IMR-90 (cell line): Measurements from ENCODE around the gene OPN4. TPM values are rescaled to one million over a fixed set of nuclear protein-coding genes. Genes with fewer than 3 reads are reported as not detected.

Experiments used
- ATAC-seq: fragments of 200-7000 bp; cut with Tn5 transposase; 2 replicates; pipeline ENCODE4 v1.9.1; 2020; ENCODE audit warnings: low read depth, mild to moderate bottlenecking, moderate library complexity
- BruUV-seq: library from RNA; stranded (reverse); fragments of 400-500 nt; replicated peaks from 2 replicates; lab custom pipeline; 2021; lab: Mats Ljungman, UMichigan
- CTCF ChIA-PET: fragments of 300-600 bp; formaldehyde crosslinking; extraction: SDS; loops from one replicate; lab custom pipeline; 2021; ENCODE audit warnings: antibody characterized with exemption; lab: Yijun Ruan, JAX
- POLR2A ChIA-PET: fragments of 300-600 bp; sonication (Branson Sonifier 250); formaldehyde crosslinking; loops from one replicate; lab custom pipeline; 2022; ENCODE audit warnings: antibody characterized with exemption; ENCODE audit not compliant: unreplicated experiment; lab: Charles Lee
- DNase-seq: peaks from one replicate; pipeline ENCODE4 v3.0.0; 2013
- H2AFZ ChIP-seq: replicated peaks from 2 replicates; pipeline ENCODE3; 2013; ENCODE audit warnings: low read length, mild to moderate bottlenecking; ENCODE audit not compliant: poor library complexity
- H2AK5ac ChIP-seq: 2 replicates; pipeline ENCODE4 v1.6.1; 2013; ENCODE audit warnings: low read depth, low read length, inconsistent platforms
- H2AK9ac ChIP-seq: replicated peaks from 2 replicates; pipeline ENCODE3; 2013; ENCODE audit warnings: mild to moderate bottlenecking, low read depth, low read length, moderate library complexity; ENCODE audit not compliant: poor library complexity
- H2BK120ac ChIP-seq: 2 replicates; pipeline ENCODE4 v1.6.1; 2013; ENCODE audit warnings: low read depth, low read length, inconsistent platforms
- H2BK15ac ChIP-seq: 3 replicates; pipeline ENCODE4 v1.6.1; 2013; ENCODE audit warnings: low read depth, low read length, inconsistent platforms
- H2BK20ac ChIP-seq: 2 replicates; pipeline ENCODE4 v1.6.1; 2013; ENCODE audit warnings: low read depth, mild to moderate bottlenecking, inconsistent platforms, low read length, moderate library complexity
- H2BK5ac ChIP-seq: 2 replicates; pipeline ENCODE4 v1.6.1; 2013; ENCODE audit warnings: mild to moderate bottlenecking, low read depth, low read length, inconsistent platforms; ENCODE audit not compliant: poor library complexity, severe bottlenecking
- H3K14ac ChIP-seq: replicated peaks from 2 replicates; pipeline ENCODE4 v1.6.1; 2013; ENCODE audit warnings: low read depth, low read length, inconsistent platforms
- H3K18ac ChIP-seq: 2 replicates; pipeline ENCODE4 v1.6.1; 2013; ENCODE audit warnings: low read depth, low read length, control low read depth
- H3K23ac ChIP-seq: 2 replicates; pipeline ENCODE4 v1.6.1; 2013; ENCODE audit warnings: low read depth, low read length, inconsistent platforms
- H3K27ac ChIP-seq: 2 replicates; pipeline ENCODE4 v1.5.1; 2013; ENCODE audit warnings: mild to moderate bottlenecking, control low read depth, low read length; ENCODE audit not compliant: insufficient read depth
- H3K27me3 ChIP-seq: 2 replicates; pipeline ENCODE4 v1.6.1; 2013; ENCODE audit warnings: low read length; ENCODE audit not compliant: control insufficient read depth, insufficient read depth
- H3K36me3 ChIP-seq: 2 replicates; pipeline ENCODE4 v1.6.1; 2013; ENCODE audit warnings: low read length, mixed read lengths; ENCODE audit not compliant: control insufficient read depth, insufficient read depth
- H3K4ac ChIP-seq: 2 replicates; pipeline ENCODE4 v1.6.1; 2013; ENCODE audit warnings: low read depth, low read length, inconsistent platforms
- H3K4me1 ChIP-seq: 2 replicates; pipeline ENCODE4 v1.6.1; 2013; ENCODE audit warnings: low read length, mixed read lengths; ENCODE audit not compliant: control insufficient read depth, insufficient read depth
- H3K4me2 ChIP-seq: 2 replicates; pipeline ENCODE4 v1.6.1; 2013; ENCODE audit warnings: low read depth, mild to moderate bottlenecking, control low read depth, low read length, moderate library complexity
- H3K4me3 ChIP-seq: 2 replicates; pipeline ENCODE4 v1.5.1; 2013; ENCODE audit warnings: low read depth, mild to moderate bottlenecking, control low read depth, low read length, moderate library complexity; ENCODE audit not compliant: insufficient read depth
- H3K56ac ChIP-seq: 2 replicates; pipeline ENCODE4 v1.6.1; 2013; ENCODE audit warnings: low read length, inconsistent platforms; ENCODE audit not compliant: insufficient read depth; ENCODE audit errors: extremely low read depth
- H3K79me1 ChIP-seq, 2 experiments: 2 replicates each; pipeline ENCODE4 v1.6.1; 2013; ENCODE audit warnings: low read length in 2 of 2, inconsistent platforms in 1 of 2, low read depth in 1 of 2
- H3K9ac ChIP-seq: 2 replicates; pipeline ENCODE4 v1.6.1; 2013; ENCODE audit warnings: low read depth, low read length, control low read depth
- H3K9me1 ChIP-seq: 2 replicates; pipeline ENCODE4 v1.6.1; 2013; ENCODE audit warnings: low read length, inconsistent platforms; ENCODE audit not compliant: insufficient read depth
- H3K9me3 ChIP-seq: 2 replicates; pipeline ENCODE4 v1.6.1; 2013; ENCODE audit warnings: low read length; ENCODE audit not compliant: control insufficient read depth, insufficient read depth
- H4K20me1 ChIP-seq: 2 replicates; pipeline ENCODE4 v1.6.1; 2013; ENCODE audit warnings: low read length, inconsistent platforms; ENCODE audit not compliant: insufficient read depth
- H4K5ac ChIP-seq: 2 replicates; pipeline ENCODE4 v1.6.1; 2013; ENCODE audit warnings: mild to moderate bottlenecking, low read depth, low read length, control low read depth
- H4K8ac ChIP-seq, 2 experiments: 2 replicates each; pipeline ENCODE4 v1.6.1; 2013; ENCODE audit warnings: low read depth in 2 of 2, low read length in 2 of 2, control low read depth in 1 of 2, inconsistent platforms in 1 of 2
- H4K91ac ChIP-seq: 2 replicates; pipeline ENCODE4 v1.6.1; 2013; ENCODE audit warnings: low read depth, low read length, inconsistent platforms; ENCODE audit not compliant: insufficient read depth
- BHLHE40 ChIP-seq: fragments of 150-350 bp; IDR thresholded peaks from 2 replicates; pipeline ENCODE4 v1.6.1; 2016; ENCODE audit warnings: mild to moderate bottlenecking, low read depth, low read length
- CEBPB ChIP-seq: IDR thresholded peaks from 2 replicates; pipeline ENCODE4 v1.6.1; 2012; ENCODE audit warnings: low read depth, low read length, improper control_type of control experiment
- CTCF ChIP-seq: conservative IDR thresholded peaks from 2 replicates; pipeline ENCODE4 v1.5.1; 2012; ENCODE audit warnings: mild to moderate bottlenecking, low read depth, low read length, improper control_type of control experiment
- ELK1 ChIP-seq: fragments of 150-350 bp; IDR thresholded peaks from 2 replicates; pipeline ENCODE4 v1.6.1; 2016; ENCODE audit warnings: low read depth, mild to moderate bottlenecking, low read length, moderate library complexity, borderline replicate concordance
- MAFK ChIP-seq: IDR thresholded peaks from 2 replicates; pipeline ENCODE4 v1.6.1; 2012; ENCODE audit warnings: low read depth, low read length, improper control_type of control experiment
- MAZ ChIP-seq: IDR thresholded peaks from 2 replicates; pipeline ENCODE4 v1.6.1; 2012; ENCODE audit warnings: low read depth, mild to moderate bottlenecking, low read length, improper control_type of control experiment, moderate library complexity, borderline replicate concordance
- NFE2L2 ChIP-seq: fragments of 150-350 bp; IDR thresholded peaks from 2 replicates; pipeline ENCODE4 v1.6.1; 2016; ENCODE audit warnings: low read depth, mild to moderate bottlenecking, low read length
- POLR2A ChIP-seq: IDR thresholded peaks from 2 replicates; pipeline ENCODE4 v1.6.1; 2012; ENCODE audit warnings: mild to moderate bottlenecking, low read depth, low read length
- RAD21 ChIP-seq: IDR thresholded peaks from 2 replicates; pipeline ENCODE4 v1.6.1; 2012; ENCODE audit warnings: low read length, improper control_type of control experiment
- RCOR1 ChIP-seq: IDR thresholded peaks from 2 replicates; pipeline ENCODE4 v1.6.1; 2012; ENCODE audit warnings: mild to moderate bottlenecking, low read length, improper control_type of control experiment; ENCODE audit not compliant: insufficient replicate concordance
- USF2 ChIP-seq: fragments of 150-350 bp; IDR thresholded peaks from 2 replicates; pipeline ENCODE4 v1.6.1; 2017; ENCODE audit warnings: mild to moderate bottlenecking, antibody characterized with exemption, low read length, low read depth
- WGBS, 2 experiments: methylation state at CpG; one replicate each; pipeline versions ENCODE4 v1.1.5 to v1.1.7; 2013; ENCODE audit warnings: missing lambda C conversion rate in 2 of 2; ENCODE audit not compliant: insufficient read length in 1 of 2; ENCODE audit errors: extremely low coverage in 2 of 2; 5-methylcytosine and 5-hydroxymethylcytosine counted together
- dilution Hi-C: fragments of 300-500 bp; cut with HindIII; formaldehyde crosslinking; loops from one replicate; pipeline ENCODE4 v1.14.3; 2018; ENCODE audit warnings: low sequenced_read_pairs; ENCODE audit not compliant: unreplicated experiment
- in situ Hi-C: fragments of 300-500 bp; cut with MboI; formaldehyde crosslinking; loops from 3 replicates; pipeline ENCODE4 v1.14.3; 2019; ENCODE audit warnings: low sequenced_read_pairs, inconsistent platforms, mixed read lengths
- intact Hi-C: fragments of 100-400 bp; cut with micrococcal nuclease; formaldehyde crosslinking; loops from 2 replicates; pipeline ENCODE4 v1.10.0; 2022
- polyA plus RNA-seq, 3 experiments: library from polyadenylated mRNA; depleted of rRNA; stranded (reverse); fragments of >200 nt; gene quantifications; 2 replicates each; pipeline ENCODE4 v1.2.3, GENCODE V29; 2012; ENCODE audit warnings: low replicate concordance in 1 of 3
- total RNA-seq: library from RNA; depleted of rRNA; stranded (reverse); fragments of >200 nt; gene quantifications from 2 replicates; pipeline ENCODE4 v1.2.3, GENCODE V29; 2012

The OPN4 gene
- total and polyA plus RNA-seq, 2 of the 4 experiments (the other 2 are of a cell fraction): 0.03 TPM; not detected in 1

- DNase-seq (no peak), ATAC-seq (no peak)
- no peak overlapping the region for H4K5ac ChIP-seq
- H3K23ac ChIP-seq: no peak overlapping the region
- H3K4me2 ChIP-seq: no peak overlapping the region
- H4K91ac ChIP-seq: no peak overlapping the region
- H3K9me1 ChIP-seq: peaks cover 5% of the 10 kb centered on the region; the same call in 1 of the 2 replicates
- in situ Hi-C loops: no loop called here
- TF ChIP-seq CTCF (no peak), BHLHE40 (no peak), MAZ (no peak), NFE2L2 (no peak), ELK1 (no peak), POLR2A (no peak), MAFK (no peak), RCOR1 (no peak), CEBPB (no peak), USF2 (no peak), RAD21 (no peak)
- dilution Hi-C loops: no loop called here
- H4K20me1 ChIP-seq: no peaks in the 10 kb centered on the region
- no peak overlapping the region for H3K4me3 ChIP-seq
- H2BK5ac ChIP-seq: no peak overlapping the region
- no peaks in the 10 kb centered on the region; the same call in 1 of the 2 replicates for H3K27me3 ChIP-seq
- H3K4ac ChIP-seq: no peak overlapping the region
- no peak overlapping the region for H3K27ac ChIP-seq
- WGBS, 2 experiments: 83% methylated on average over 2 of the region's 19 CpGs; no CpG with 5 or more reads in 1 of the 2 experiments
- H3K18ac ChIP-seq: no peak overlapping the region
- intact Hi-C loops: no loop called here
- CTCF ChIA-PET: no interaction called here
- no peak overlapping the region for H3K14ac ChIP-seq
- H4K8ac ChIP-seq: no peak overlapping the region
- peak overlapping the region; percentile 43 for H2AFZ ChIP-seq
- no peaks in the 10 kb centered on the region for H3K9me3 ChIP-seq
- no peak overlapping the region for H2AK9ac ChIP-seq
- no TSS peak for BruUV-seq
- no peak overlapping the region for H2BK120ac ChIP-seq
- peaks cover 13% of the 10 kb centered on the region for H3K4me1 ChIP-seq
- H2BK15ac ChIP-seq: no peak overlapping the region
- no peaks in the 10 kb centered on the region for H3K79me1 ChIP-seq
- H3K36me3 ChIP-seq: no peaks in the 10 kb centered on the region
- H2BK20ac ChIP-seq: no peak overlapping the region
- H3K9ac ChIP-seq: no peak overlapping the region
- POLR2A ChIA-PET: no interaction called here
- H3K56ac ChIP-seq: no peak overlapping the region
- H2AK5ac ChIP-seq: no peak overlapping the region
These were observed 8.1 kb downstream of the OPN4 start for GRCh38 chr10:86662186-86663045.
